C4-2B (cell line): ENCODE results near the gene KRTAP10-3.
"Not testable (repeated sequence)": the region's sequence is repeated elsewhere in the genome, so short reads cannot be mapped to it uniquely, and the experiment has no call there.

Source experiments
- H3K27ac ChIP-seq: fragments of 450-650 bp; 2 replicates; pipeline ENCODE4 v1.5.1; 2017
- ZFX ChIP-seq: fragments of 450-650 bp; IDR thresholded peaks from 2 replicates; pipeline ENCODE4 v1.6.1; 2017
- TF ChIP-seq, protein P1 (sequence below): fragments of 450-650 bp; conservative IDR thresholded peaks from 2 replicates; pipeline ENCODE4 v1.5.1; 2017; ENCODE audit warnings: mild to moderate bottlenecking

The KRTAP10-3 gene

DNA sequence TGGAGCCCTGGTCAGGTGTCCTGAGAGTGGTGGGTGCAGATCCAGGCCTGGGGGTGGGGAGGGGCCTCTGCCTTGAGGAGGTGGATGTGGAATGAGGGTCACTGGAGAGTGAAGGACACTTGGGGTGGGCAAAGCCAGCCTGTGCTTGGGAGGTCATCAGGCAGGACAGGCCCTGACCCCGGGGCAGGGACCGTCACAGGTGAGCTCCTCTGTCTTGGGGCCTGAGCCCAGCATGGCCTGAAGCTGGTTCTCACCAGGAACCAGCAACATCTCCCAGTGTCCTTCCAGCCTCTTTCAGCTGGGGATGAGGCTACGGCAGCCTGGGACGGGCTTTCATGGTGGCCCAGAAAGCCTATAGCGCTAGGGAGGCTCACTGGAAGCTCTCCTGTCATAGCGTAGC, 6.5 kb downstream of the KRTAP10-3 start:
- TF ChIP-seq, protein P1, sequence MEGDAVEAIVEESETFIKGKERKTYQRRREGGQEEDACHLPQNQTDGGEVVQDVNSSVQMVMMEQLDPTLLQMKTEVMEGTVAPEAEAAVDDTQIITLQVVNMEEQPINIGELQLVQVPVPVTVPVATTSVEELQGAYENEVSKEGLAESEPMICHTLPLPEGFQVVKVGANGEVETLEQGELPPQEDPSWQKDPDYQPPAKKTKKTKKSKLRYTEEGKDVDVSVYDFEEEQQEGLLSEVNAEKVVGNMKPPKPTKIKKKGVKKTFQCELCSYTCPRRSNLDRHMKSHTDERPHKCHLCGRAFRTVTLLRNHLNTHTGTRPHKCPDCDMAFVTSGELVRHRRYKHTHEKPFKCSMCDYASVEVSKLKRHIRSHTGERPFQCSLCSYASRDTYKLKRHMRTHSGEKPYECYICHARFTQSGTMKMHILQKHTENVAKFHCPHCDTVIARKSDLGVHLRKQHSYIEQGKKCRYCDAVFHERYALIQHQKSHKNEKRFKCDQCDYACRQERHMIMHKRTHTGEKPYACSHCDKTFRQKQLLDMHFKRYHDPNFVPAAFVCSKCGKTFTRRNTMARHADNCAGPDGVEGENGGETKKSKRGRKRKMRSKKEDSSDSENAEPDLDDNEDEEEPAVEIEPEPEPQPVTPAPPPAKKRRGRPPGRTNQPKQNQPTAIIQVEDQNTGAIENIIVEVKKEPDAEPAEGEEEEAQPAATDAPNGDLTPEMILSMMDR, result no peak
- no peak for TF ChIP-seq ZFX
- no peak overlapping the region for H3K27ac ChIP-seq

DNA sequence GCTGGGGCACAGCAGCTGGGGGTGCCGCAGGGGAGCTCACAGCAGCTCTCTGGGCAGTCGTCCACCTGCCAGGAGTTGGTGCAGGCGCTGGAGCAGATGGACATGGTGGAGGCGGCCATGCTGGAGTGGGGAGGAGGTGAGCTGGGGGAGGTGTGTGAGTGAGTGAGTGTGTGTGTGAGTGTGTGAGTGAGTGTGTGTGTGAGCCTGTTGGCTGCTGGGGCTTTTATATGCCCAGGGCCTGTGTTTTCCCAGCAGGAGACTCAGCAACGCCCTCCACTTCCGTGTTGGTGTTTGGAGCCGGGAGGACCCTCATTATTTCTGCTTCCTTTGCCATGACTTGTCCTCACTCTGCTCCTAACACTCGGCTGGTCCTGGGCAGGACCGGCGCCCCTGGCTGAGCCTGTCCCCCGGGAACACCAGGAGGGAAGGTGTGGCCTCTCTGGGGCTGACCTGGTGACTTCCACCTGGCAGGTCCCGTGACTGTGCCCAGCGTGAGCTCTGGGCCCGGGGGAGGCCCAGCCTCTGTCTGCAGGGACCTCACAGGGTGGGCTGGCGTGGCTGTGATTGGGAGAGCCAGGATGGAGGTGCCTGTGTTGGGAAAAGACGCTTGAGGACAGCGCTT, 7.1 kb downstream of the KRTAP10-3 start, which contains the start of gene KRTAP10-2:
Gene KRTAP10-2, minus strand, starts transcription at position 166 of the 622 bp plus-strand sequence. Its CDS starts 47 bp downstream, at position 119.
- no peak for TF ChIP-seq ZFX
- TF ChIP-seq, protein P1, result no peak
- H3K27ac ChIP-seq, result no peak within 1 kb of the TSS

DNA sequence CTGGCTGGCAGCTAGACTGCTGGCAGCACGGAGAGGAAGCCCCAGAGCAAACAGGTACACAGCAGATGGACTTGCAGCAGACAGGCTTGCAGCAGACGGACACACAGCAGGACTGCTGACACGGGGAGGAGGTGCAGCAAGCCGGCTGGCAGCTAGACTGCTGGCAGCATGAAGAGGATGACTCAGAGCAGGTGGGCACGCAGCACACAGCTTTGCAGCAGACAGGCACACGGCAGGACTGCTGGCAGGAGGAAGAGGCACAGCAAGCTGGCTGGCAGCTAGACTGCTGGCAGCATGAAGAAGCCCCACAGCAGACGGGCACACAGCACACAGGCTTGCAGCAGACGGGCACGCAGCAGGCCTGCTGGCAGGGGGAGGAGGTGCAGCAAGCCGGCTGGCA, 7.8 kb downstream of the KRTAP10-3 start:
- no peak overlapping the region for H3K27ac ChIP-seq
- TF ChIP-seq, protein P1, result no peak

DNA sequence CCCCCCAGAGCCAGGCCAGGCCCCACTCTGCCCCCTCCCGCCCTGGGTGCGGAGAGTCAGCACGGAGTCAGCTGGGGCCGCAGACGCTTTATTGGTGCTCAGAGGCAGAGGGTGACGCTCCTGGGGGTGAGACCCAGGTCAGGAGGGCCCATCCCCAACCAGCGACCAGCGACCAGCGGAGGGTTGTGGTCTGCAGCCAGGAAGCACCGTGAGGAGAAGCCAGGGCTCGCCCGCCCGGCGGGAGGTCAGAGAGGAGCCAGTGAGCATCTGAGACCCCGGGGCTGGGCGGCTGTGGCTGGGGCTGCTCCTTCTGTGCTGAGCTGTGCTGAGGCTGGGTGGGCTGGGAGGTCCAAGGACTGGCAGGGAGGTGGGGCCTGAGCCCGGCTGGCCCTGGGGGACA, 8.3 kb downstream of the KRTAP10-3 start:
- H3K27ac ChIP-seq, result not testable (repeated sequence)

DNA sequence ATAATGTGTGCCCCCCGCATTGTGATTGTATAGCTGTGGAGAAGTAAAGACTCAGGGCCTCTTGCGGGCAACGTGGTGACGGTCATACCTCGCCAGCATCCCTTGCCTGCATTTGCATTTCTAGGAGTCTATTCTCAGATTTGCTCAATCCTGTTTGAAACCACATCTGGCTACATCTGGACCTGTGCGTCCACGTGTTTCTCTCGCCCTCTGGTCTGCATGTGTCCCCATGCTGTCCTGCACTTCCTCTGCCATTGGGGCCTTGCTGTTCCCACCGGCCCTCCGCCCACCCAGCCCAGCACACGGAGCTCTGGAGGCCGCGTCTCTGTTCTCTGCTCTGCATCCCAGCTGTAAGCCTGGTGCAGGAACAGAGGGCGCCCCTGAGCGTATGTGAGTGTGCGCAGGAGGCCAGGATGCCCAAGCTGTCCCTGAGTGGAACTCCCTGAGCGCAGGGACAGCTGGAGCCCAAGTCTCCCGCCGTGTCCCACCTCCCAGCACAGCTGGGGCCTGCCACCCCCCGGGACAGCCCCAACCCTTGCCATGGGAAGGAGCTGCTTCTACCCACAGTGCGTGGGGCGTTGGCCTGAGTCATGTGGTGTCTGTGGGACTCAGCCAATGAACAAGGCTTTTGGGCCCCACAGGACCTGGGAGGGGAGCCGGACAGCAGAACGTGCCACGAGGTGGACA, 8.9 kb downstream of the KRTAP10-3 start:
- no peak overlapping the region for H3K27ac ChIP-seq
- no peak for TF ChIP-seq ZFX
- TF ChIP-seq, protein P1, result no peak

DNA sequence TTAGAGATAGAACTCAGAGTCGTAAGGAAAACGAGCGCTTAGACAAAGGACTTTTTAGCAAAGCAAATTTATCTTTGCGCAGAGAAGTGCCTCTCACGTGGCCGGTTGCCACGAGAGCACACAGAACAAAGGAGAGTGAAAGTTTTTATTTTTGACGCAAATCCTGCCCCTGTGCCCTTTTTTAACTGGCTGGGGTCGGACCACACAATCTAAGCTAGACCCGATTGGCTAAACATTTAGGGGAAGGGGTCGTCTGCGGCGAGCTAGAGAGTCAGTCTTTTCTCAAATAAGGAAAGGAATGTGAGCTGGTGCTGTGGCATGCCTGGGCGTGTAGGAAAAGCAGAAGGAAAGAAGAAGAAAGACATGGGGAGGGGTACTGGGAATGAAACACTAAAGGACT, 9.7 kb downstream of the KRTAP10-3 start:
- H3K27ac ChIP-seq, result no peak overlapping the region
- TF ChIP-seq, protein P1, result no peak
- TF ChIP-seq ZFX, result no peak

DNA sequence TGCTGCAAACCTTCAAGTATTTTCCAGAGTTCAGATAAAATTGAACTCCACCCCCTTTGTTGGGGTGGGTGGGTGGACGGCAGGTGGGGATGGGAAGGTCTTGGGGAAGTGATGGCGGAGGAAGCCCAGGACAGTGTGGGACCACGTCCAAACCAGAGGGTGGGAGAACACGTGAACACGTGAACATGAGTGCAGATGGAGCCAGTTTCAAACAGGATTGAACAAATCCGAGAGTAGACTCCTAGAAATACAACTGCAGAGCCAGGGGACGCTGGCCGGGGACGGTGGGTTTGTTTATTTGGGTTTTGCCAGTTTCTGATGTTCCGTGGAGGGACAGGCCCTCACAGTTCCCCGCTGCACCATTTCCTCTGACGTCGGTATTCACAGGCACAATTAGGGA, 10.2 kb downstream of the KRTAP10-3 start:
- no peak overlapping the region for H3K27ac ChIP-seq
- no peak for TF ChIP-seq ZFX
- TF ChIP-seq, protein P1, result no peak
